ENCODE results near the gene TPM2.
"Not testable (repeated sequence)": the region's sequence is repeated elsewhere in the genome, so short reads cannot be mapped to it uniquely, and the experiment has no call there.

Gene TPM2

DNA sequence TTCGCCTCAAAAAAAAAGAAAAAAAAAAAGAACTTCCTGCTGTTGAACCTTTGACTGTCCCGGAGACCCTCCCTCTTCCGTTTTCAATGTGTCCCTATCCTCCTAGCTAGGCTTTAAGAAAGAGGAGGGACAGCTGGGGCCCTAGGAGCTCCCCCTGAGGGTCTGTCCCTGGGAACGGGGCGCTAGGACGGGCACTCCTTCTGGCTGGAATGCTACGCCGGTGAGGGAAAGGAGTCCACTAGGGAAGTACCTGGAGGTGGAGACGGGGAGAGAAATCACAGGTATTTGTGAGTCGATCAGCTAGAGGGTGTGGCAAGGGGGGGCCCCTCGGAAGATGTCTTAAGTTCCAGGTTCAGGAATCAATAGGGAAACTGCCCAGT lies 43.6 kb downstream of the TPM2 start:
- Histone ChIP-seq H3K4me3 (ENCODE audit: low read depth, low read length) (peak overlapping the region; percentile 97), H3K9me3 (ENCODE audit: control insufficient read depth, low read length) (no peaks in the 10 kb centered on the region), H3K27me3 (ENCODE audit: control insufficient read depth, insufficient read depth, low read length) (no peaks in the 10 kb centered on the region), H3K9ac (peak overlapping the region; percentile 21), H3K27ac (peak overlapping the region; percentile 71), H3K4me1 (peaks cover 3% of the 10 kb centered on the region), H2AFZ (peak overlapping the region; percentile 90), H3K79me2 (no peaks in the 10 kb centered on the region), H3K36me3 (ENCODE audit: control insufficient read depth, insufficient read depth, low read length) (no peaks in the 10 kb centered on the region), H3K4me2 (ENCODE audit: low read length) (peak overlapping the region; percentile 94)
- TF ChIP-seq CTCF (IDR thresholded peaks at IDR 0.05) = no peak

GRCh38 chr9:35645736-35646135 lies 44.0 kb downstream of the TPM2 start:
- H3K4me1 ChIP-seq; H3K9me3 ChIP-seq (ENCODE audit: control insufficient read depth, low read length); H3K36me3 ChIP-seq (ENCODE audit: control insufficient read depth, insufficient read depth, low read length); H3K79me2 ChIP-seq; H3K9ac ChIP-seq; H3K27me3 ChIP-seq (ENCODE audit: control insufficient read depth, insufficient read depth, low read length); H3K27ac ChIP-seq: not testable (repeated sequence)
- H3K4me3 ChIP-seq (ENCODE audit: low read depth, low read length) = peak overlapping the region; percentile 97
- peak overlapping the region; percentile 94 for H3K4me2 ChIP-seq (ENCODE audit: low read length)
- peak overlapping the region; percentile 90 for H2AFZ ChIP-seq

DNA sequence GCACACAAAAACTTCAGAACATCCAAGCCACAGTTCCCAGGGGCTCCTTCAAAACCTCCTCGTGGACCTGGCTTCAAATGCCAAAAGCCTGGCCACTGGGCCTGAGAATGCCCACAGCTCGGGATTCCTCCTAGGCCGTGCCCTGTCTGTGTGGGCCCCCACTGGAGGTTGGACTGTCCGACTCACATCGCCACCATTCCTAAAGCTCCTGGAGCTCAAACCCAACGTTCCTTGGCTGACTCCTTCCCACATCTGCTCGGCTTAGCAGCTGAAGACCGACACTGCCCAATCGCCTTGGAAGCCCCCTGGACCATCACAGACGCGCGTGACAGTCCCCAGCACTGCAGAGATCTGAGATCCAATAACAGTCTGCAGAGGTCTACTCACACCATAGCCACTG lies 46.7 kb downstream of the TPM2 start:
- Histone ChIP-seq H3K9ac (no peak overlapping the region), H3K79me2 (no peaks in the 10 kb centered on the region), H3K27me3 (ENCODE audit: control insufficient read depth, insufficient read depth, low read length) (no peaks in the 10 kb centered on the region), H3K27ac (no peak overlapping the region), H2AFZ (no peak overlapping the region), H3K9me3 (ENCODE audit: control insufficient read depth, low read length) (no peaks in the 10 kb centered on the region), H3K4me2 (ENCODE audit: low read length) (no peak overlapping the region), H3K36me3 (ENCODE audit: control insufficient read depth, insufficient read depth, low read length) (no peaks in the 10 kb centered on the region), H3K4me1 (peaks cover 3% of the 10 kb centered on the region), H3K4me3 (ENCODE audit: low read depth, low read length) (no peak overlapping the region)
- no peak for TF ChIP-seq CTCF (IDR thresholded peaks at IDR 0.05)

DNA sequence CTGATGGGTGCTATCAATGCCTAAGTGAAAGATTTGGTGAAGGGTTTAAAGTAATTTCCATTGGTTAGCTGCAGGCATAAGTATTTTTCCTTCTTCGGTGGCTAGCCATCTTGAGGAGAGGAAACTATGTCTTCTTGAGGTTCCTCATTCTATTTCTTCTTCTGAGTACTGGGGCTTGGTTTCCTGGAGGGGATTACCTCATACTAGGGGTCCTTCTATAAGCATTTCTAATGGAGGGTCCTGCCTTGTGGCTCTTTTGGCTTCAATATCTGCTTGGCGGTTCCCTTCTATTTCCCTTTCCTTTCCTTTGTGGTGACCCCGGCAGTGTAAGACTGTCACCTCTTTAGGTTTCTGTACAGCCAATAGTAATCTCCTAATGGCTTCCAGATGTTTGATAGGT lies 48.2 kb downstream of the TPM2 start:
- H3K4me3 ChIP-seq (ENCODE audit: low read depth, low read length); H2AFZ ChIP-seq; H3K9me3 ChIP-seq (ENCODE audit: control insufficient read depth, low read length); H3K27ac ChIP-seq; H3K4me1 ChIP-seq; H3K27me3 ChIP-seq (ENCODE audit: control insufficient read depth, insufficient read depth, low read length); H3K36me3 ChIP-seq (ENCODE audit: control insufficient read depth, insufficient read depth, low read length); H3K79me2 ChIP-seq; H3K4me2 ChIP-seq (ENCODE audit: low read length); H3K9ac ChIP-seq: not testable (repeated sequence)

- H3K4me2 ChIP-seq (ENCODE audit: low read length); H2AFZ ChIP-seq; H3K27ac ChIP-seq; H3K4me3 ChIP-seq (ENCODE audit: low read depth, low read length); H3K36me3 ChIP-seq (ENCODE audit: control insufficient read depth, insufficient read depth, low read length); H3K27me3 ChIP-seq (ENCODE audit: control insufficient read depth, insufficient read depth, low read length); H3K9ac ChIP-seq; H3K4me1 ChIP-seq; H3K9me3 ChIP-seq (ENCODE audit: control insufficient read depth, low read length); H3K79me2 ChIP-seq: not testable (repeated sequence)
These were observed 49.3 kb downstream of the TPM2 start for GRCh38 chr9:35640431-35640830.

DNA sequence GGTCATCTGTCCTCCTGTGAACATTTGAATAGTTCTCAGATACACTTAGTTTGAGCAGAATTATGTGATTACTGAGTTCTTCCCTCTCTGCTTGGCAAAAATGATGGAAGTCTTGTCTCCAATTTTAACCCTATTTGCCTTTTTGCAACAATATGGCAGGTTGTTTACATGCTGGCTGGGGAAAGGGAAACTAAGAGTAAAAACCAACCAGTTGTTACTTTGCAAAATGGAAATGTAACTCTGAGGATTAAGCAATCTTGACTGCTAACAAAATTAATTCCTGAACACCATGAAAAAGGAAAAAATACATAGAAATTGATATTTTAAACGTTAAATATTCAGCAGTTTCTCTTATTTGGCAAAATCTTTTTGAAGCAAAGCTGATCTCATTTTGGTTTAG lies 50.1 kb downstream of the TPM2 start:
- Histone ChIP-seq H3K36me3 (ENCODE audit: control insufficient read depth, insufficient read depth, low read length) (no peaks in the 10 kb centered on the region), H3K27ac (no peak overlapping the region), H3K4me1 (no peaks in the 10 kb centered on the region), H3K79me2 (no peaks in the 10 kb centered on the region), H3K9me3 (ENCODE audit: control insufficient read depth, low read length) (no peaks in the 10 kb centered on the region), H3K9ac (no peak overlapping the region), H3K4me3 (ENCODE audit: low read depth, low read length) (no peak overlapping the region), H2AFZ (no peak overlapping the region), H3K4me2 (ENCODE audit: low read length) (no peak overlapping the region), H3K27me3 (ENCODE audit: control insufficient read depth, insufficient read depth, low read length) (no peaks in the 10 kb centered on the region)
- no peak for TF ChIP-seq CTCF (IDR thresholded peaks at IDR 0.05)

GRCh38 chr9:35639225-35639624 lies 50.5 kb downstream of the TPM2 start:
- H3K27me3 ChIP-seq (ENCODE audit: control insufficient read depth, insufficient read depth, low read length); H3K4me1 ChIP-seq; H3K9me3 ChIP-seq (ENCODE audit: control insufficient read depth, low read length); H3K36me3 ChIP-seq (ENCODE audit: control insufficient read depth, insufficient read depth, low read length); H3K27ac ChIP-seq; H2AFZ ChIP-seq; H3K9ac ChIP-seq; H3K4me2 ChIP-seq (ENCODE audit: low read length); H3K79me2 ChIP-seq; H3K4me3 ChIP-seq (ENCODE audit: low read depth, low read length): not testable (repeated sequence)

DNA sequence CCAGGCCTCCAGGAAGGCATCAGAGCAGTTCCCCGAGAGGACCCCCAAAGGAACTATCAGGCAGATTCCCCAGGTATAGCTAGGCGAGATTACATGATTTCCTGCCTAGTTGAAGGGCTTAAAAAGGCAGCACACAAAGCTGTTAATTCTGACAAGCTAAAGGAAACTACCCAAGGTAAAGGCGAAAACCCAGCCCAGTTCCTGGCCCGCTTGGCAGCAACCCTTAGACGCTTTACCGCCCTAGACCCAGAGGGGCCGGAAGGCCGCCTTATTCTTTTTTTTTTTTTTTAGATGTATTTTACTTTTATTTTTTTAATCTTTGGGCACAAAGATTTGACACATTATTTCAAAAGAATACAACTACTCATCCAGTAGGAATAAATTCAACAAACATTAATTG lies 51.0 kb downstream of the TPM2 start:
- H3K27ac ChIP-seq; H3K27me3 ChIP-seq (ENCODE audit: control insufficient read depth, insufficient read depth, low read length); H3K9me3 ChIP-seq (ENCODE audit: control insufficient read depth, low read length); H3K9ac ChIP-seq; H3K4me1 ChIP-seq; H3K79me2 ChIP-seq; H3K36me3 ChIP-seq (ENCODE audit: control insufficient read depth, insufficient read depth, low read length); H2AFZ ChIP-seq; H3K4me2 ChIP-seq (ENCODE audit: low read length); H3K4me3 ChIP-seq (ENCODE audit: low read depth, low read length): not testable (repeated sequence)

GRCh38 chr9:35637427-35637955 lies 52.2 kb downstream of the TPM2 start:
- not testable (repeated sequence) for H3K27me3 ChIP-seq (ENCODE audit: control insufficient read depth, insufficient read depth, low read length); H3K4me1 ChIP-seq; H2AFZ ChIP-seq; H3K9ac ChIP-seq; H3K79me2 ChIP-seq; H3K27ac ChIP-seq; H3K4me2 ChIP-seq (ENCODE audit: low read length); H3K4me3 ChIP-seq (ENCODE audit: low read depth, low read length); H3K36me3 ChIP-seq (ENCODE audit: control insufficient read depth, insufficient read depth, low read length); H3K9me3 ChIP-seq (ENCODE audit: control insufficient read depth, low read length)
